Stimulated activated CD8-positive, alpha-beta memory T cell treated with anti-CD3 and anti-CD28 coated beads, Interleukin-15, amount 100 ng/mL, for 1 hour (primary cell): ENCODE results near the gene GOSR1.
"Not testable (repeated sequence)": the region's sequence is repeated elsewhere in the genome, so short reads cannot be mapped to it uniquely, and the experiment has no call there.

ENCODE experiments used
- DNase-seq: peaks from one replicate; pipeline ENCODE4 v3.0.0-alpha.2; 2020; ENCODE audit warnings: low read depth

Gene GOSR1

DNA sequence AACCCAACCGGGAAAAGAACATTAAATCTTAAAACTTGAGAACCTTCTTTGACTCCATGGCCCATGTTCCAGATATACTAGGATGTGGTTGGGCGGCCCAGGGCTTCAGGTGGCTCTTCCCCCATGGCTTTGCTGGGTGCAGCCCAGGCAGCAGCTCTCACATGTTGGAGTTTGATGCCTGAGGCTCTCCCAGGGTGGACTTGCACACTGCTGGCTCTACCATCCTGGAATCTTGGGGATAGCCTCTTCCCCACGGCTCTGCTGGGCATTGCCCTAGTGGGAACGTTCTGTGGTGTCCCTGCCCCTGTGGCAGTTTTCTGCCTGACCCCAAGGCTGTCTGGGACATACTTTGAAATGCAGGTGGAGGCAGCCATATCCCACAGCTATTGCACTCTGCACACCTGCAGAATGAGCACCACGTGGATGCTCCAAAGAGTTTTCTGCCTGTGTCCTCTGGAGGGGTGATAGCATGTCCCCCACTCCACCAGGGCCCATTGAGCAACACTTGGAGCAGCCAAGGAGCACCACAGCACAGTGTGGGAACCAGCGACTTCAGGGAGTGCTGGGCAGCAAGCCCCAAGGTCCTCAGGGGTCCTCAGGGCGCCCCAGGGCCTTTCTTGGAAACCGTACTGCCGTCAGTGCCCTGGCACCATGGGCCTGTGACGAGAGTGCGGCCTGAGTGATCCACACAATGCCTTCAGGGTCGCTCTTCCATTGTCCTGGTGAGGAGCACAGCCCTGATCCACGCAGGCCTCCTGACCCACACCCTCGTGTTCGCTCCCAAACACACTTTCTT is 70.8 kb downstream of the GOSR1 start:
- DNase-seq = no peak

DNA sequence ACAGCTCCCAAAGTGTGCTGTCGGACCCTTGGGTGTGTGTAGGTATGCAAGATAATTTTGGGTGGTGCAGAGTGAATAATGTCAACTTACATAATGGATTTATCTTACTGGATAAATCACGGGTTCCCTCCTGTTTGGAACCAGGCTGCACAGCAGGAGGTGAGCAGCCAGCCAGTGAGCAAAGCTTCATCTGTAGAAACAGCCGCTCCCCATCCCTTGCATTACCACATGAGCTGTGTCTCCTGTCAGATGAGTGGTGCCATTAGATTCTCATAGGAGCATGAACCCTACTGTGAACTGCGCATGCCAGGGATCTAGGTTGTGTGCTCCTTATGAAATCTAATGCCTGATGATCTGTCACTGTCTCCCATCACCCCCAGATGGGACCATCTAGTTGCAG is 72.0 kb downstream of the GOSR1 start:
- not testable (repeated sequence) for DNase-seq

DNA sequence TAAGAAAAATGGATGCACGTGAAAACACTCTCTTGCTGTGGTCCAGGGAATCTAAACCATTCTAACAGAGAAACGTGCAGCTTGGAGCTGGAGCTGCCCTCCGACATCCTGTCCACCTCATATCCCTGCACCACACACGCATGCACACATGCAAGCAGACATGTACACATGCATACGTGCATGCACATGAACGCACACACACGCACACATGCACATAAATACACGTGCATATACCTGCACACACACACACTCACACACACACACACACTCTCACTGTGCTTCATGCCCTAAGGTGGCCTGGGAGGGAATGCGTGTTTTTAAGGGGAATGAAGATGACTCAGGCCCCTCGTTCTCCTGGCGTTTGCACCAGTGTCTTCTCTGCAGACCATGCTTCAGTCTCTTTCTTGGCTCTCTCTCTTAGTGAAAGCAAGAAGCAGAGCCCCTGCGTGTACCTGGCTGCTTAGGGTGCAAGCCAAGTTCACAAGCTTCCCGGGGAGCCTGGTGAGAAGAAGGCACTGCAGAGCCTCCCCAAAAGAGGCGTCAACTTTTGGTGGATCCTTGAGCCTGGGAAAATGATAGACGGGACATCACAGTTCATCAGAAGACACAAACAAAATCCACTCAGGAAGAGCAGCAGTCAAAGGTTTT is 72.8 kb downstream of the GOSR1 start:
- no peak for DNase-seq

DNA sequence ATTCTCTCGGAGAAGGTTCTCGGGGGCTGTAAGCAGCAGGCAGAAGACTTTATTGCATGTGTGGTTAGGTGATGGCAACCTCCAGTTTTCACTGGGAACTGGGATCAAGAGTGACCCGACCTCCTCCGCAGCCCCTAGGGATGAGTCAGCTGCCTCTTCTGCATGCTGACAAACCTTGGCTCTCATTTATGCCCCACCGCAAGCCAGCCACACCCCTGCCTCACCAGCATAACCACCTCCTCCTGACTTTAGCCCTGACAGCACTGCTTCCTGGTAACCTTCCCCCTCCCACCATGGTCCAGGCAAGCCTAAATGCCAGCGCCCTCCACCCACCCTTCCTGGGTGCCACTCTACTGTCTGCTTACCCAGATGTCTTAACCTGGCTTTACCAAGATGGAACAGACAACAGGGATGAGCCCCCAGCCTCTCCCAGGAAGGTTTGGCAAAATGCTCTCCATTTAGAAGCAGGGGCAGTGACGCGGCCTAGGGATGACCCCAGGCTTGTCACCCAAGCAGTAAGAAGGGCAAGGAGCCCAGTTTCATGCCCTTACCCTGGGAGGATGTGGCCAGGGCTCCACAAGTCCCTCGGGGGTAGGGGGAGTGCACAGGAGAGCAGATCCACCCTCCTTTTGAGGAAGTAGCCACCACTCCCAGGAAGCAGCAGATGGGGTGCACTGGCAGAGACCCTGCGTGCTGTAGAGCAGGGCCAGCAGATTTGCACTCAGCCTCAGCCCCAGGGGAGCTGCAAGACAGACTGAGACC is 73.5 kb downstream of the GOSR1 start:
- no peak for DNase-seq

GRCh38 chr17:30551274-30551995 is 74.2 kb downstream of the GOSR1 start:
- not testable (repeated sequence) for DNase-seq

- no peak for DNase-seq
Observed at GRCh38 chr17:30551996-30552339, 74.8 kb downstream of the GOSR1 start.

- DNase-seq = no peak
Observed at GRCh38 chr17:30552994-30553566, 75.9 kb downstream of the GOSR1 start.

DNA sequence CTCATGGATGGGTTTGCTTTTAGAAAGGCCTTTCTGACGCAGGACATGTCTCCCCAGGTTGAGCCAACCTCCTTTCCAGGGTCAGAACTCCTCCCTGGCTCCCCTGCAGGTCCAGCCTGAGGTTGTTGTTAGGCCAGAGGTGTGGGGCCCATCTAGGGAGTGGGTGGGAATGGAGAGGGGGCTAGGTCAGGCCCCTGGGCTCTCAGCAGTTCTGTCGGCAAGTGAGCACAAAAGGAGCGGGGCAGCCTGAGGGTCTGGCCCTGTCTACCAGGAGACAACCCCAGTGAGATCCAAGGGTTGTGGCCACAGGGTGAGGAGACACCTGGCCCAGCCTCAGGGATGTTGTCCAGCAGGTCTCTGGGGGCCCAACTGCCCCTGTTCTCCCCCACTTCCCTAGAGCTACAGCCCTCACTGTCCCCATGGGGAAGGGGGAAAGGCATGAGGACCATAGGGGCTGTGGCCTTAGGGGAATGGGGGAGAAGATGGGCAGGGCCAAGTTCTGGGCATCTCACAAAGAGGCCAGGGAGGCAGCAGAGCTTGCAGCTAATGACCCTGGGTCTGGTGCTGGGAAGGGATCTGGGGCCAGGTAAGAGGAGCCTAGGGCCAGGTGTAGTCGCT is 76.7 kb downstream of the GOSR1 start:
- not testable (repeated sequence) for DNase-seq

GRCh38 chr17:30554839-30555751 is 77.9 kb downstream of the GOSR1 start:
- DNase-seq = no peak

DNA sequence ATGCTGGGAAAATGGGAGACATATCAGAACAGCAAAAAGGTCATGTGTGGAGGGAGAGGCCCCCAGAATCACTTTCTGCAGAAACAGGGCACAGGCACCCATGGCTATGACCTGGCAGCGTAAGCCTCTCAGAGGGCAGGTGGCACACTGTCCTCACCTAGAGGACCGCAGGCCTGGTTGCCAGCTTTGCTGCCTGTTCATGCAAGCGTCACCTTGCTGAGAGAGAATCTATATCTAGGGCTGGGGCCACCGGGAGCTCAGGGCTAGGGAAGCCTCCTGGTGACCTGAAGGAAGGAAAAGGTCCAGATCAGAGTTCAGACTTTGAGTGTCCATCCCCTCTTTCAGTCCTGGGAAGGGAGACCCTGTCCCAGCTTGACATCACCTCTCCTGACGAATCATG is 78.7 kb downstream of the GOSR1 start:
- DNase-seq = no peak

GRCh38 chr17:30556374-30557332 is 79.4 kb downstream of the GOSR1 start:
- DNase-seq = no peak

DNA sequence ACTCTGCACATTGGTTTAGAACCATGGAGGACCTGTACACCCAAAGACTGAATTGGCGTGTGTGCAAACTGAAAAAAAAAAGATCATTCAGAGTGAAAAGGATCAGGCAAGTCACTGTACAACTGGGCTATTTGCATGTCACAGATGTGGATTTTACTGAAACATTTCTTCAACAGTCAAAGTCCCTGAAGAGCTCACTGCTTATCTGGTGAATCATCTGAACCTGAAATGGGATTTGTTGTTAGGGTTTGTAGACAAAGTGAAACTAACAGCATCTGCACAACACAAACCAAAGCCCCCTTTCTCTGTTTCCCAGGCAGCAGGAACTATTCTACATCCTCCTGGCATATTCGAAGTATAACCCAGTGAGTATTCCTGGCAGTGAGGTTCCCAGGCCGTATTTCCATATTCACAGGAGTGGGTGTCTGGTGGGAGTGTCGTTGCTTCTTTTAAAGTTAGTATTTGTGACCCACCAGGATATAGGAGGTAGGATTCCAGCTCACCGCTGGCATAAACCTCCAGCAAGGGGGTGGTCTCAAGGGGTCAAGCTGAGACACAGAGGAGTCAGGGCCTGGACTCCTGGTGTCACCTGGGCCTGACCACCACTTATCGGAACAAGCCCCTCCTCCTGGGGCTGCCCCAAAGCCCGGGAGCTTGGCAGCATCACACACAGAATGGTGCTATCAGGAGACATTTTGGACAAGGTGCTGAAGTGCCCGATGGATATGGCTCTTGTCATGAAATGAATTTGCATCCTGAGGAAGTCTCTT is 80.9 kb downstream of the GOSR1 start:
- DNase-seq = no peak

DNA sequence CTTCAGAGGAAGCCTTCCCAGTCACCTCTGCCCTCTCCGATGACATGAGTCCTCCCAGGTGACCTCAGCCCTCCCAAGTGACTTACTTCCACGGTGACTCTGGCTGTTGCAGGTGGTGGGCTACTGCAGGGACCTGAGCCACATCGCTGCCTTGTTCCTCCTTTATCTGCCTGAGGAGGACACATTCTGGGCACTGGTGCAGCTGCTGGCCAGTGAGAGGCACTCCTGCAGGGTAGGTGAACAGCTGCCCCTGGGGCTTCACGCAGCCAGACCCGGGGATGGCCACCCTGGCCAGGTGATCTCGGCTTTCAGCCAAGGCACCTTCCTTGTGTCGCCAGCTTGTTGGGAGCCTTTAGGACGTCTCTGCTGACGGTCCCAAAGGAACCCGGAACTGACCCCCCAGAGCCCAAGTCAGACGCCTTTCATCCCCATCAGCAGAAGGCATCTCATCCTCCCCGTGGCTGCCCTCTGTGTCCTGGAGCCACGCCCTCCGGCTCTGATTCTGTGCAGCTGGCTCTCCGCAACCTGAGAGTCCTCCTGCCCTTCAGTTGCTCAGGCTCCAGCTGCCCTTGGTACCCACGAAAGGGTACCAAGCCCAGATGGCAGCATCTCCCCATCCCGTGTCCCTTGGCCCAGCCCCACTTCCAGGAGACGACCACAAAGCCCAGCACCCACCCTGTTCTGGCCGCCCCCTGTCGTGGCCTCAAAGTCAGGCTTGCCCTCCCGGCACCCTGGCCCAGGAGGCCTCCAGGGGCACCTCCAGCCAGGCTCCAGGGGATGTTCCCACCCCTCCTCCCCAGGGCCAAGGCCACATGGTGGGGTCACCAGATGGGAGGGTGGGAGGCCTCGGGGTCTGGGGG is 81.7 kb downstream of the GOSR1 start:
- DNase-seq = no peak

GRCh38 chr17:30559656-30560055 is 82.4 kb downstream of the GOSR1 start:
- DNase-seq = no peak

- DNase-seq = not testable (repeated sequence)
Observed at GRCh38 chr17:30560117-30561026, 83.2 kb downstream of the GOSR1 start.

GRCh38 chr17:30561766-30562165 is 84.6 kb downstream of the GOSR1 start:
- not testable (repeated sequence) for DNase-seq
